Fibroblast of lung (primary cell): ENCODE measurements around the gene PID1. TPM values are rescaled to one million over a fixed set of nuclear protein-coding genes. Genes with fewer than 3 reads are reported as not detected.

Experiments
- DNase-seq, 2 donors: peaks; one replicate each; pipeline versions ENCODE4 v3.0.0 to v3.0.0-alpha.2; 2010; ENCODE audit warnings: low read depth in 2 of 2
- H2AFZ ChIP-seq: 2 replicates; pipeline ENCODE4 v1.5.1; 2012; ENCODE audit warnings: low read length, control low read depth, inconsistent platforms
- H3K27ac ChIP-seq: 2 replicates; pipeline ENCODE4 v1.5.1; 2011; ENCODE audit warnings: low read length, control low read depth; ENCODE audit not compliant: insufficient read depth
- H3K27me3 ChIP-seq: 2 replicates; pipeline ENCODE4 v1.5.1; 2011; ENCODE audit warnings: mild to moderate bottlenecking, low read length; ENCODE audit not compliant: control insufficient read depth, insufficient read depth
- H3K36me3 ChIP-seq: 2 replicates; pipeline ENCODE4 v1.5.1; 2011; ENCODE audit warnings: low read length; ENCODE audit not compliant: control insufficient read depth, insufficient read depth
- H3K4me1 ChIP-seq: 2 replicates; pipeline ENCODE4 v1.5.1; 2011; ENCODE audit warnings: low read length; ENCODE audit not compliant: control insufficient read depth, insufficient read depth; ENCODE audit errors: extremely low read depth
- H3K4me2 ChIP-seq: 2 replicates; pipeline ENCODE4 v1.5.1; 2011; ENCODE audit warnings: low read length, control low read depth; ENCODE audit not compliant: insufficient read depth; ENCODE audit errors: extremely low read depth
- H3K4me3 ChIP-seq, 4 experiments: fragments of 200-600 bp in 1 of 4; sonication (generic) in 1 of 4; replicated peaks in 1 of 4; 2 replicates each; pipeline ENCODE4 v1.5.1; 2011 to 2016; ENCODE audit warnings: low read length in 4 of 4, low read depth in 3 of 4, mild to moderate bottlenecking in 3 of 4, control low read depth in 2 of 4, inconsistent platforms in 1 of 4, mixed read lengths in 1 of 4; ENCODE audit not compliant: insufficient read depth in 1 of 4; ENCODE audit errors: control extremely low read depth in 1 of 4
- H3K79me2 ChIP-seq: 2 replicates; pipeline ENCODE4 v1.5.1; 2012; ENCODE audit warnings: mild to moderate bottlenecking, low read length, inconsistent platforms; ENCODE audit not compliant: control insufficient read depth, insufficient read depth
- H3K9ac ChIP-seq: 2 replicates; pipeline ENCODE4 v1.5.1; 2011; ENCODE audit warnings: mild to moderate bottlenecking, low read length, control low read depth; ENCODE audit not compliant: insufficient read depth
- H3K9me3 ChIP-seq: 2 replicates; pipeline ENCODE4 v1.5.1; 2012; ENCODE audit warnings: low read depth, low read length; ENCODE audit not compliant: control insufficient read depth, insufficient read depth
- H4K20me1 ChIP-seq: 2 replicates; pipeline ENCODE4 v1.5.1; 2011; ENCODE audit warnings: low read length; ENCODE audit not compliant: control insufficient read depth, insufficient read depth; ENCODE audit errors: extremely low read depth
- CTCF ChIP-seq, 2 donors: IDR thresholded peaks in 1 of 2; conservative IDR thresholded peaks in 1 of 2; 1 replicate in 1 of 2; 2 replicates in 1 of 2; pipeline ENCODE4 v1.5.1; 2011 to 2012; ENCODE audit warnings: low read length in 2 of 2, control low read depth in 1 of 2, inconsistent platforms in 1 of 2, low read depth in 1 of 2, mild to moderate bottlenecking in 1 of 2
- EZH2 ChIP-seq: IDR thresholded peaks from 2 replicates; pipeline ENCODE4 v1.5.1; 2012; ENCODE audit warnings: low read length, control low read depth, mild to moderate bottlenecking; ENCODE audit errors: missing control alignments
- polyA plus RNA-seq, 2 donors: library from polyadenylated mRNA; depleted of rRNA in 1 of 2; stranded (reverse) in 1 of 2; unstranded in 1 of 2; fragments of >200 nt; gene quantifications; 2 replicates each; pipeline ENCODE4 v1.2.1, GENCODE V29; 2011 to 2012; ENCODE audit warnings: missing spikeins in 1 of 2
- total RNA-seq: library from RNA; depleted of rRNA; stranded (reverse); fragments of >200 nt; gene quantifications from 2 replicates; pipeline ENCODE4 v1.2.1, GENCODE V29; 2014

PID1 gene
- total and polyA plus RNA-seq, 2 donors (not counting 1 experiment from before 2014, with no cell fraction given): 15.7 to 29.6 TPM

DNA sequence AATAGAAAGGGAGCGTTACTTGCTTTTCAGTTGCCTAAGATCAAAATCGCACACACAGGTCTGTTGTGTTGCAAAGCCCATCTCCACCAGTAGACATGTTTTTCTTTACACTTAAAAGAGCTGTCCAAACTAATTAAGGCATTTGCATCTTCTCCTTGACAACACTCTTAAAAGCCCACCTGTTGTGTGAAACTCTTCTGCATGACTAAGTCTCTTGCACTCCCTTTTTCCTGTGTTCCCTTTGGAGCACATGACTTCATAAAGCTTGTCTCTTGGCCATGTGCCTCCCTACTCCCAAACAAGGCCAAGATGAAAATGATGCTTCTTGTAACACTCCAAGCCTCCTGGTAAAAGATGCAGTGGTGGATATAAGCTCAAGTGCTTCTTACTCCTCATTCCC is 26.1 kb downstream of the PID1 start:
- peaks cover 2% of the 10 kb centered on the region for H3K4me1 ChIP-seq
- H3K9me3 ChIP-seq: no peaks in the 10 kb centered on the region
- H2AFZ ChIP-seq: no peak overlapping the region
- TF ChIP-seq EZH2 (no peak), CTCF (conservative IDR thresholded peaks at IDR 0.05 in 1 of 2, IDR thresholded peaks at IDR 0.05 in 1 of 2; ENCODE audit: low read depth in 1 of 2, low read length in 2 of 2) (no peak)
- no peaks in the 10 kb centered on the region for H3K79me2 ChIP-seq
- no peak overlapping the region for H3K4me3 ChIP-seq
- H3K9ac ChIP-seq: no peak overlapping the region
- no peaks in the 10 kb centered on the region for H3K27me3 ChIP-seq
- H3K36me3 ChIP-seq: no peaks in the 10 kb centered on the region
- no peak overlapping the region for H3K27ac ChIP-seq
- H4K20me1 ChIP-seq: no peaks in the 10 kb centered on the region
- H3K4me2 ChIP-seq: no peak overlapping the region
- DNase-seq: peak in 1 of 2 donors; percentile 65

DNA sequence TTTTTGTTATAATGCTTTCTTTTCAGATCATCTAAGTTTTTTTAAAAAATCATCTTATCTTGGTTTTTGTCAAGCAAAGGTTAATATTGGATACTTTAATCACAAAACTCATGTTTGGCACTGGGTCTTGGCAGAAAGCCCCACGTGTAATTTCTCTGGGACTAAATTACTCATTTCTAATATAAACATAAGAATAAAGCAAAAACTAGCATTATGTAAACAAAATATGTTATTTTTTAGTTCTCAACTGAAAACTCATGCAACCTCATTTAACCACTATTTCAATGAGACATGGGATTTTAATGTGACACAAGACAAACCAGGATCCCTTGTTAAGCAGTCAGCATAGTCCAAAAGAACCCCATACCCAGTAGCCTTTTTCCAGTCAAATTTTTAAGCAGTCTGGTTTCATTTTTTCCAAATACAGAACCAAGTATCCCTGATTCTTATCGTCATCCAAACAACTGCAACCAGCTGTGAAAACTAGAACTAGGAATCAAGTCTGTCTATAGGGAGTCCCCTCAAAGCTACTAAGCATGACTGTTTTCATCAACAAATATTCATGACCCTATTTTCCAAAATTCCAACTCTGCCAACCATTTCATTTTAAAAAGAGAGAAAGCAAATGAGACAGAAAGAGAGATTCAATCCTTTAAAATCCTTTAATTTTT is 27.1 kb downstream of the PID1 start:
- no peak for TF ChIP-seq CTCF (conservative IDR thresholded peaks at IDR 0.05 in 1 of 2, IDR thresholded peaks at IDR 0.05 in 1 of 2; ENCODE audit: low read depth in 1 of 2, low read length in 2 of 2)
- no peak for TF ChIP-seq EZH2
- Histone ChIP-seq H3K4me1 (peaks cover 2% of the 10 kb centered on the region), H3K4me2 (peak overlapping the region; percentile 1), H3K4me3 (no peak overlapping the region), H3K9ac (no peak overlapping the region), H4K20me1 (no peaks in the 10 kb centered on the region), H3K36me3 (no peaks in the 10 kb centered on the region), H2AFZ (no peak overlapping the region), H3K9me3 (no peaks in the 10 kb centered on the region), H3K79me2 (no peaks in the 10 kb centered on the region), H3K27me3 (no peaks in the 10 kb centered on the region), H3K27ac (no peak overlapping the region)
- DNase-seq: peak; percentile 9 to 86

DNA sequence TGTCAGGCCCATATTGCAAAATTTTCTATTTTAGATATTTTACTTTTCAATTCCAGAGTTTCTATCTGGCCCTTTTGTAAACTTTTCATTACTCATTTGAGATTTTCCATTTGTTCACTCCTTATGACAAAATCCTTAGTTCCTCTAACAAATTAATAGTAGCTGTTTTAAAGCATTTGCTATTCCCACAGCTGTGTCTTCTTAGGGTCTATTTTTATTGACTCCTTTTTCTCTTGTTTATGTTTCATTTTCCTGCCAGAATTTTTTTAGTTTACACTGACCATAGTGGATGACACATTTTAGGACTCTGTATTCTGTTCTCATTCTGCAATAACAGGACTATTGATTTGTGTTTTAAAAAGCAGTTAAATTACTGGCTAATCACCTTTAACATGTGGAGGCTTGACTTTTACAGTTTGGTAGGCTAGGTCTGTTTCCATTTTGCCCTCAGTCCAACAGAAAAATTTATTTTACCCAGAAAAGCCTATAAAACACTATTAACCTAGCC is 30.0 kb downstream of the PID1 start:
- no peaks in the 10 kb centered on the region for H3K27me3 ChIP-seq
- H4K20me1 ChIP-seq: no peaks in the 10 kb centered on the region
- H3K4me2 ChIP-seq: no peak overlapping the region
- H3K9ac ChIP-seq: no peak overlapping the region
- DNase-seq: peak in 1 of 2 donors; percentile 21
- peaks cover 2% of the 10 kb centered on the region for H3K4me1 ChIP-seq
- H3K4me3 ChIP-seq: no peak overlapping the region
- H3K27ac ChIP-seq: no peak overlapping the region
- H3K9me3 ChIP-seq: no peaks in the 10 kb centered on the region
- no peak overlapping the region for H2AFZ ChIP-seq
- H3K36me3 ChIP-seq: no peaks in the 10 kb centered on the region
- no peaks in the 10 kb centered on the region for H3K79me2 ChIP-seq
- TF ChIP-seq CTCF (conservative IDR thresholded peaks at IDR 0.05 in 1 of 2, IDR thresholded peaks at IDR 0.05 in 1 of 2; ENCODE audit: low read depth in 1 of 2, low read length in 2 of 2): no peak
- TF ChIP-seq EZH2: no peak
